ENCODE results near the gene ICE1. TPM values are rescaled to one million over a fixed set of nuclear protein-coding genes. Genes with fewer than 3 reads are reported as not detected.

Gene ICE1
- total RNA-seq, 1 donor from 2014 or later, result 31.8 TPM

- H3K4me3 Mint-ChIP-seq (ENCODE audit: low read depth), result no peak overlapping the region
- no peak for DNase-seq (ENCODE audit: low spot score)
- no peaks in the 10 kb centered on the region for H3K9me3 Mint-ChIP-seq
- H3K36me3 Mint-ChIP-seq (ENCODE audit: low read depth), result peaks cover 5% of the 10 kb centered on the region
- H3K27me3 Mint-ChIP-seq (ENCODE audit: low read depth), result no peaks in the 10 kb centered on the region
- intact Hi-C loops (cut with micrococcal nuclease), result no loop called here
- peaks cover 26% of the 10 kb centered on the region for H3K4me1 Mint-ChIP-seq (ENCODE audit: low read depth)
- no peak overlapping the region for H3K27ac Mint-ChIP-seq
Measured at GRCh38 chr5:5430136-5430535, 7.7 kb downstream of the ICE1 start.

GRCh38 chr5:5432020-5432707 lies 9.7 kb downstream of the ICE1 start:
- intact Hi-C loops (cut with micrococcal nuclease), result no loop called here
- no peaks in the 10 kb centered on the region for H3K9me3 Mint-ChIP-seq
- no peak overlapping the region for H3K27ac Mint-ChIP-seq
- DNase-seq (ENCODE audit: low spot score), result no peak
- H3K4me3 Mint-ChIP-seq (ENCODE audit: low read depth), result no peak overlapping the region
- no peaks in the 10 kb centered on the region for H3K27me3 Mint-ChIP-seq (ENCODE audit: low read depth)
- peaks cover 6% of the 10 kb centered on the region for H3K36me3 Mint-ChIP-seq (ENCODE audit: low read depth)
- peaks cover 29% of the 10 kb centered on the region for H3K4me1 Mint-ChIP-seq (ENCODE audit: low read depth)

- intact Hi-C loops (cut with micrococcal nuclease), result no loop called here
- H3K36me3 Mint-ChIP-seq (ENCODE audit: low read depth), result peaks cover 22% of the 10 kb centered on the region
- DNase-seq (ENCODE audit: low spot score), result no peak
- H3K27ac Mint-ChIP-seq, result no peak overlapping the region
- H3K4me3 Mint-ChIP-seq (ENCODE audit: low read depth), result no peak overlapping the region
- H3K9me3 Mint-ChIP-seq, result no peaks in the 10 kb centered on the region
- no peaks in the 10 kb centered on the region for H3K27me3 Mint-ChIP-seq (ENCODE audit: low read depth)
- H3K4me1 Mint-ChIP-seq (ENCODE audit: low read depth), result peaks cover 31% of the 10 kb centered on the region
Measured at GRCh38 chr5:5436203-5436760, 13.8 kb downstream of the ICE1 start.

- DNase-seq (ENCODE audit: low spot score), result no peak
- H3K27ac Mint-ChIP-seq, result peak overlapping the region; percentile 23
- peaks cover 32% of the 10 kb centered on the region for H3K36me3 Mint-ChIP-seq (ENCODE audit: low read depth)
- no peaks in the 10 kb centered on the region for H3K27me3 Mint-ChIP-seq (ENCODE audit: low read depth)
- H3K9me3 Mint-ChIP-seq, result no peaks in the 10 kb centered on the region
- intact Hi-C loops (cut with micrococcal nuclease), result no loop called here
- no peak overlapping the region for H3K4me3 Mint-ChIP-seq (ENCODE audit: low read depth)
- H3K4me1 Mint-ChIP-seq (ENCODE audit: low read depth), result peaks cover 24% of the 10 kb centered on the region
Measured at GRCh38 chr5:5437227-5438172, 15.0 kb downstream of the ICE1 start.

- H3K27me3 Mint-ChIP-seq (ENCODE audit: low read depth), result no peaks in the 10 kb centered on the region
- H3K36me3 Mint-ChIP-seq (ENCODE audit: low read depth), result peaks cover 68% of the 10 kb centered on the region
- no peak for DNase-seq (ENCODE audit: low spot score)
- no peak overlapping the region for H3K27ac Mint-ChIP-seq
- H3K4me3 Mint-ChIP-seq (ENCODE audit: low read depth), result no peak overlapping the region
- no peaks in the 10 kb centered on the region for H3K9me3 Mint-ChIP-seq
- intact Hi-C loops (cut with micrococcal nuclease), result no loop called here
- H3K4me1 Mint-ChIP-seq (ENCODE audit: low read depth), result peaks cover 4% of the 10 kb centered on the region
Measured at GRCh38 chr5:5451863-5452262, 29.4 kb downstream of the ICE1 start.

- Mint-ChIP-seq H3K4me3 (ENCODE audit: low read depth) (no peak overlapping the region), H3K36me3 (ENCODE audit: low read depth) (peaks cover 73% of the 10 kb centered on the region), H3K4me1 (ENCODE audit: low read depth) (peaks cover 4% of the 10 kb centered on the region), H3K27me3 (ENCODE audit: low read depth) (no peaks in the 10 kb centered on the region), H3K27ac (no peak overlapping the region), H3K9me3 (no peaks in the 10 kb centered on the region)
- DNase-seq (ENCODE audit: low spot score), result no peak
- intact Hi-C loops (cut with micrococcal nuclease), result no loop called here
Measured at GRCh38 chr5:5453131-5453530, 30.7 kb downstream of the ICE1 start.

GRCh38 chr5:5454391-5454790 lies 31.9 kb downstream of the ICE1 start:
- Mint-ChIP-seq H3K27me3 (ENCODE audit: low read depth) (no peaks in the 10 kb centered on the region), H3K9me3 (no peaks in the 10 kb centered on the region), H3K4me1 (ENCODE audit: low read depth) (peaks cover under 1% of the 10 kb centered on the region), H3K27ac (no peak overlapping the region), H3K4me3 (ENCODE audit: low read depth) (no peak overlapping the region), H3K36me3 (ENCODE audit: low read depth) (peaks cover 72% of the 10 kb centered on the region)
- intact Hi-C loops (cut with micrococcal nuclease), result no loop called here
- no peak for DNase-seq (ENCODE audit: low spot score)

GRCh38 chr5:5456858-5457257 lies 34.4 kb downstream of the ICE1 start:
- H3K9me3 Mint-ChIP-seq, result no peaks in the 10 kb centered on the region
- no peaks in the 10 kb centered on the region for H3K27me3 Mint-ChIP-seq (ENCODE audit: low read depth)
- no peak overlapping the region for H3K27ac Mint-ChIP-seq
- no peaks in the 10 kb centered on the region for H3K4me1 Mint-ChIP-seq (ENCODE audit: low read depth)
- DNase-seq (ENCODE audit: low spot score), result no peak
- intact Hi-C loops (cut with micrococcal nuclease), result no loop called here
- no peak overlapping the region for H3K4me3 Mint-ChIP-seq (ENCODE audit: low read depth)
- H3K36me3 Mint-ChIP-seq (ENCODE audit: low read depth), result peaks cover 77% of the 10 kb centered on the region

- H3K27me3 Mint-ChIP-seq (ENCODE audit: low read depth), result no peaks in the 10 kb centered on the region
- intact Hi-C loops (cut with micrococcal nuclease), result no loop called here
- H3K4me1 Mint-ChIP-seq (ENCODE audit: low read depth), result no peaks in the 10 kb centered on the region
- H3K4me3 Mint-ChIP-seq (ENCODE audit: low read depth), result no peak overlapping the region
- H3K36me3 Mint-ChIP-seq (ENCODE audit: low read depth), result peaks cover 82% of the 10 kb centered on the region
- DNase-seq (ENCODE audit: low spot score), result no peak
- no peak overlapping the region for H3K27ac Mint-ChIP-seq
- no peaks in the 10 kb centered on the region for H3K9me3 Mint-ChIP-seq
Measured at GRCh38 chr5:5460311-5460710, 37.8 kb downstream of the ICE1 start.

- intact Hi-C loops (cut with micrococcal nuclease), result no loop called here
- no peaks in the 10 kb centered on the region for H3K27me3 Mint-ChIP-seq (ENCODE audit: low read depth)
- H3K9me3 Mint-ChIP-seq, result no peaks in the 10 kb centered on the region
- no peak overlapping the region for H3K27ac Mint-ChIP-seq
- H3K4me1 Mint-ChIP-seq (ENCODE audit: low read depth), result no peaks in the 10 kb centered on the region
- peaks cover 79% of the 10 kb centered on the region for H3K36me3 Mint-ChIP-seq (ENCODE audit: low read depth)
- no peak overlapping the region for H3K4me3 Mint-ChIP-seq (ENCODE audit: low read depth)
- DNase-seq (ENCODE audit: low spot score), result no peak
Measured at GRCh38 chr5:5461012-5461411, 38.5 kb downstream of the ICE1 start.

GRCh38 chr5:5464036-5464715 lies 41.7 kb downstream of the ICE1 start:
- Mint-ChIP-seq H3K27ac (no peak overlapping the region), H3K4me3 (ENCODE audit: low read depth) (no peak overlapping the region), H3K9me3 (no peaks in the 10 kb centered on the region), H3K36me3 (ENCODE audit: low read depth) (peaks cover 66% of the 10 kb centered on the region), H3K27me3 (ENCODE audit: low read depth) (no peaks in the 10 kb centered on the region), H3K4me1 (ENCODE audit: low read depth) (no peaks in the 10 kb centered on the region)
- no peak for DNase-seq (ENCODE audit: low spot score)
- intact Hi-C loops (cut with micrococcal nuclease), result no loop called here

- Mint-ChIP-seq H3K27me3 (ENCODE audit: low read depth) (no peaks in the 10 kb centered on the region), H3K4me1 (ENCODE audit: low read depth) (no peaks in the 10 kb centered on the region), H3K9me3 (no peaks in the 10 kb centered on the region), H3K36me3 (ENCODE audit: low read depth) (peaks cover 49% of the 10 kb centered on the region), H3K27ac (no peak overlapping the region), H3K4me3 (ENCODE audit: low read depth) (no peak overlapping the region)
- intact Hi-C loops (cut with micrococcal nuclease), result no loop called here
- DNase-seq (ENCODE audit: low spot score), result no peak
Measured at GRCh38 chr5:5466227-5466626, 43.8 kb downstream of the ICE1 start.

Data from activated T-helper 2 cell treated with anti-CD3 and anti-CD28 coated beads, Interferon-gamma antibody, Interleukin-2, Interleukin-4, amounts not matched to agents 10 μg/mL and 5 μg/mL and 100 μg/mL, durations not matched to agents 14 hours and 24 hours and 36 hours (primary cell).